Esophagus squamous epithelium (tissue), 4 donors: ENCODE measurements around the gene CFAP77.

ENCODE experiments used
- POLR2A ChIP-seq, 4 donors: fragments of 450-650 bp; IDR thresholded peaks; one replicate each; pipeline ENCODE4 v1.6.1; 2017; ENCODE audit warnings: antibody characterized with exemption in 4 of 4, mild to moderate bottlenecking in 4 of 4, moderate library complexity in 3 of 4
- TF ChIP-seq, protein P1 (sequence below), 6 experiments: fragments of 450-650 bp in 4 of 6; fragments of 200-600 bp in 2 of 6; sonication (generic) in 2 of 6; IDR thresholded peaks; one replicate each; pipeline ENCODE4 v1.5.1; 2016 to 2019; ENCODE audit warnings: antibody characterized with exemption in 6 of 6, mild to moderate bottlenecking in 4 of 6, moderate library complexity in 4 of 6

DNA sequence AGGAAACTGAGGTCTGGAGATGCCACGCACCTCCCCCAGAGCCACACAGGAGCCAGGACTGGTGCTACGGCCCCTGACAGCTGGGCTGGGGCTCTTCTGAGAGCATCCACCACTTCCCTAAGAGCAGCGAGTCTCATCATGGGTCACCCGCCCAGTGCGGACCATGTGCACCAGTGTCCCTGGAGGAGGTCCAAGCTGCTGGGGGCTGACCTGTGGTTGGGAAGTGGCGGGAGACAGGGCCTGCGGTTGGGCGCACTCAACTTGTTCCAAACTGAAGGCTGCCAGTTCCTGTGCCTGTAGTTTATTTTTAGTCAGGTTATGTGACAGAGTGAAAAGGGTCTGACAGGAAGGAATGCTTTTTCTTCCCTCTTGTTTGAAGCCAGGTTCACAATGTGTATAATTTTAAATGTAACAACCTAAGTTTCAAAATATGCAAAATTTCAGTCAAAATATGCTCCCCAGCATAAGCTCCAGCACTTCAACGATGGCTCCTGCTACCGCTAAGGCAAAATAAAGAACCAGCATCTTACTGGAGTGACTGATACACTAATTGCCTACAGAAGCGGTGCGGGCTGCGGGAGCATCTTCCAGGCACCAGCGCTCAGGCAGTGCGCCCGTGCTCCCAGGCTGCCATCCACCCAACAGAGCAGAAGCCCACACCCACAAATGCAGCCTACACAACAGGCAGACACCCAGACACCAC lies 187.2 kb downstream of the CFAP77 start:
- TF ChIP-seq, protein P1, sequence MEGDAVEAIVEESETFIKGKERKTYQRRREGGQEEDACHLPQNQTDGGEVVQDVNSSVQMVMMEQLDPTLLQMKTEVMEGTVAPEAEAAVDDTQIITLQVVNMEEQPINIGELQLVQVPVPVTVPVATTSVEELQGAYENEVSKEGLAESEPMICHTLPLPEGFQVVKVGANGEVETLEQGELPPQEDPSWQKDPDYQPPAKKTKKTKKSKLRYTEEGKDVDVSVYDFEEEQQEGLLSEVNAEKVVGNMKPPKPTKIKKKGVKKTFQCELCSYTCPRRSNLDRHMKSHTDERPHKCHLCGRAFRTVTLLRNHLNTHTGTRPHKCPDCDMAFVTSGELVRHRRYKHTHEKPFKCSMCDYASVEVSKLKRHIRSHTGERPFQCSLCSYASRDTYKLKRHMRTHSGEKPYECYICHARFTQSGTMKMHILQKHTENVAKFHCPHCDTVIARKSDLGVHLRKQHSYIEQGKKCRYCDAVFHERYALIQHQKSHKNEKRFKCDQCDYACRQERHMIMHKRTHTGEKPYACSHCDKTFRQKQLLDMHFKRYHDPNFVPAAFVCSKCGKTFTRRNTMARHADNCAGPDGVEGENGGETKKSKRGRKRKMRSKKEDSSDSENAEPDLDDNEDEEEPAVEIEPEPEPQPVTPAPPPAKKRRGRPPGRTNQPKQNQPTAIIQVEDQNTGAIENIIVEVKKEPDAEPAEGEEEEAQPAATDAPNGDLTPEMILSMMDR (IDR thresholded peaks at IDR 0.05): no peak
- no peak for TF ChIP-seq POLR2A (IDR thresholded peaks at IDR 0.05)
